ENCODE results near the gene JAG2. TPM values are rescaled to one million over a fixed set of nuclear protein-coding genes. Genes with fewer than 3 reads are reported as not detected.
"Not testable (repeated sequence)": the region's sequence is repeated elsewhere in the genome, so short reads cannot be mapped to it uniquely, and the experiment has no call there.

JAG2 gene
- total RNA-seq, 2 donors from 2014 or later: 22.4 to 25.5 TPM

- intact Hi-C loops (cut with DNase I): no loop called here
These were observed 32.7 kb downstream of the JAG2 start for GRCh38 chr14:105135700-105136395.

GRCh38 chr14:105132921-105133654 lies 35.5 kb downstream of the JAG2 start:
- DNase-seq (no peak), ATAC-seq (no peak)
- intact Hi-C loops (cut with DNase I): no loop called here

More at GRCh38 chr14:105135700-105136395, 32.7 kb downstream of the JAG2 start:
- ATAC-seq (no peak), DNase-seq (no peak)

GRCh38 chr14:105131241-105131640 lies 37.3 kb downstream of the JAG2 start:
- DNase-seq: no peak
- intact Hi-C loops (cut with DNase I): no loop called here
- no peak for ATAC-seq

GRCh38 chr14:105128059-105128458 lies 40.5 kb downstream of the JAG2 start:
- DNase-seq: no peak
- intact Hi-C loops (cut with DNase I): no loop called here
- ATAC-seq: no peak

GRCh38 chr14:105126981-105127329 lies 41.6 kb downstream of the JAG2 start:
- DNase-seq (no peak), ATAC-seq (no peak)
- intact Hi-C loops (cut with DNase I): no loop called here

- intact Hi-C loops (cut with DNase I): no loop called here
- DNase-seq: no peak
- ATAC-seq: no peak
These were observed 42.2 kb downstream of the JAG2 start for GRCh38 chr14:105126126-105126980.

GRCh38 chr14:105124823-105125222 lies 43.8 kb downstream of the JAG2 start:
- DNase-seq: no peak
- intact Hi-C loops (cut with DNase I): no loop called here
- no peak for ATAC-seq

GRCh38 chr14:105123981-105124765 lies 44.4 kb downstream of the JAG2 start:
- DNase-seq (no peak), ATAC-seq (no peak)
- intact Hi-C loops (cut with DNase I): no loop called here

- ATAC-seq: no peak
- intact Hi-C loops (cut with DNase I): no loop called here
- DNase-seq: no peak
These were observed 45.4 kb downstream of the JAG2 start for GRCh38 chr14:105123064-105123665.

- intact Hi-C loops (cut with DNase I): no loop called here
- ATAC-seq (no peak), DNase-seq (no peak)
These were observed 48.5 kb downstream of the JAG2 start for GRCh38 chr14:105120056-105120455.

- intact Hi-C loops (cut with DNase I): no loop called here
- ATAC-seq (no peak), DNase-seq (no peak)
These were observed 49.1 kb downstream of the JAG2 start for GRCh38 chr14:105119408-105120025.

- intact Hi-C loops (cut with DNase I): no loop called here
- DNase-seq: no peak
- no peak for ATAC-seq
These were observed 49.7 kb downstream of the JAG2 start for GRCh38 chr14:105118646-105119407.

GRCh38 chr14:105117710-105118385 lies 50.7 kb downstream of the JAG2 start:
- DNase-seq: no peak
- intact Hi-C loops (cut with DNase I): no loop called here
- ATAC-seq: no peak

- DNase-seq: no peak
- no peak for ATAC-seq
- intact Hi-C loops (cut with DNase I): no loop called here
These were observed 51.3 kb downstream of the JAG2 start for GRCh38 chr14:105117257-105117646.

- no peak for DNase-seq
- intact Hi-C loops (cut with DNase I): no loop called here
- no peak for ATAC-seq
These were observed 51.9 kb downstream of the JAG2 start for GRCh38 chr14:105116451-105117256.

- intact Hi-C loops (cut with DNase I); ATAC-seq; DNase-seq: not testable (repeated sequence)
These were observed 59.3 kb downstream of the JAG2 start for GRCh38 chr14:105109243-105109642.

Data from left cardiac atrium (tissue), 4 donors.